ENCODE results near the gene TMEM252. TPM values are rescaled to one million over a fixed set of nuclear protein-coding genes. Genes with fewer than 3 reads are reported as not detected.

The TMEM252 gene
- total RNA-seq, 2 donors from 2014 or later: not detected

- intact Hi-C loops (cut with DNase I): no loop called here
- Histone ChIP-seq H3K4me1 (no peaks in the 10 kb centered on the region), H3K36me3 (no peaks in the 10 kb centered on the region), H3K4me3 (no peak overlapping the region), H3K9ac (ENCODE audit: low read depth in 2 of 2, low read length in 2 of 2) (no peak overlapping the region), H3K9me3 (no peaks in the 10 kb centered on the region), H3K27ac (no peak overlapping the region), H3K27me3 (no peaks in the 10 kb centered on the region)
- no peak for DNase-seq
- no peak for TF ChIP-seq CTCF (IDR thresholded peaks at IDR 0.05)
Measured at GRCh38 chr9:68538200-68538599, 2.5 kb downstream of the TMEM252 start.

DNA sequence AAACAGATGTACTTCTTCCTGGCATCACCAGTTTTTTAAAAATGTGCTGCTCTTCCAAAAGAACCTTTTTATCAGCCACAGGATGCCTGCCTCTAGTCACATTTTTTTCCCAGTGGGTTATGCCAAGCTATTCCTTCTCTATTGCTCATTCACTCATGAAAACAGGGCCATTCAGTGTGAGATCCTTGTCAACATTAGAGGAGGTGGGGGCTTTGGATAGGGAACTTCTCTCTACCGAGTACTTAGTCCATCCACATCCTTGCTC lies 3.1 kb downstream of the TMEM252 start:
- H3K4me3 ChIP-seq: no peak overlapping the region
- no peaks in the 10 kb centered on the region for H3K4me1 ChIP-seq
- H3K27me3 ChIP-seq: no peaks in the 10 kb centered on the region
- no peak overlapping the region for H3K9ac ChIP-seq (ENCODE audit: low read depth in 2 of 2, low read length in 2 of 2)
- H3K27ac ChIP-seq: no peak overlapping the region
- no peaks in the 10 kb centered on the region for H3K36me3 ChIP-seq
- no peak for TF ChIP-seq CTCF (IDR thresholded peaks at IDR 0.05)
- no peaks in the 10 kb centered on the region for H3K9me3 ChIP-seq
- no peak for DNase-seq
- intact Hi-C loops (cut with DNase I): no loop called here

- no peak for TF ChIP-seq CTCF (IDR thresholded peaks at IDR 0.05)
- no peaks in the 10 kb centered on the region for H3K9me3 ChIP-seq
- intact Hi-C loops (cut with DNase I): no loop called here
- no peaks in the 10 kb centered on the region for H3K27me3 ChIP-seq
- DNase-seq: no peak
- H3K4me1 ChIP-seq: no peaks in the 10 kb centered on the region
- no peak overlapping the region for H3K4me3 ChIP-seq
- H3K27ac ChIP-seq: no peak overlapping the region
- H3K36me3 ChIP-seq: no peaks in the 10 kb centered on the region
- no peak overlapping the region for H3K9ac ChIP-seq (ENCODE audit: low read depth in 2 of 2, low read length in 2 of 2)
Measured at GRCh38 chr9:68536876-68537615, 3.6 kb downstream of the TMEM252 start.

DNA sequence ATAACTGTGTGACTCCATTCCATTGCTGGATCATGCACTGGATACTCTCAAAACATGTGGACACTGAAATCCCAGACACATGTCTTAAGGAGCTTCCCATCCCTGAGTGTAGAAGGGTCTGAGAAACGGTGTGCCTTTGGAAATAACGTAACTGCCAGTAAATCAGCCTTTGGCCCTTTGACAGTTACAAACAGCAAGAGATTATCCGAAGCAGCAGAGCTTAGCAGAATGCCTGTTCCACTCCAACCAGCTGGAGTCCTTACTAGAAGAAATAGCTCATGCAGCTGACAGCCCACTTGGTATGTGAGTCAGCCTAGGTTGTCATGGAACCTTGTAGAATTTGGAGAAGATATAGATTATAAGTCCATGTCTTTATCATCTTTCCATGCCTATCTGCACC lies 7.0 kb downstream of the TMEM252 start:
- no peak overlapping the region for H3K4me3 ChIP-seq
- intact Hi-C loops (cut with DNase I): no loop called here
- no peak overlapping the region for H3K27ac ChIP-seq
- H3K9me3 ChIP-seq: no peaks in the 10 kb centered on the region
- no peaks in the 10 kb centered on the region for H3K27me3 ChIP-seq
- DNase-seq: no peak
- H3K9ac ChIP-seq (ENCODE audit: low read depth in 2 of 2, low read length in 2 of 2): no peak overlapping the region
- no peaks in the 10 kb centered on the region for H3K36me3 ChIP-seq
- TF ChIP-seq CTCF (IDR thresholded peaks at IDR 0.05): no peak
- no peaks in the 10 kb centered on the region for H3K4me1 ChIP-seq

GRCh38 chr9:68532131-68532530 lies 8.6 kb downstream of the TMEM252 start:
- no peak overlapping the region for H3K9ac ChIP-seq (ENCODE audit: low read depth in 2 of 2, low read length in 2 of 2)
- H3K4me3 ChIP-seq: no peak overlapping the region
- no peak for TF ChIP-seq CTCF (IDR thresholded peaks at IDR 0.05)
- no peak overlapping the region for H3K27ac ChIP-seq
- H3K27me3 ChIP-seq: no peaks in the 10 kb centered on the region
- intact Hi-C loops (cut with DNase I): no loop called here
- DNase-seq: no peak
- H3K9me3 ChIP-seq: no peaks in the 10 kb centered on the region
- H3K36me3 ChIP-seq: no peaks in the 10 kb centered on the region
- no peaks in the 10 kb centered on the region for H3K4me1 ChIP-seq

Data from colonic mucosa (tissue), 4 donors.